Heart left ventricle (tissue), 16 donors: ENCODE results near the gene KCTD2. TPM values are rescaled to one million over a fixed set of nuclear protein-coding genes. Genes with fewer than 3 reads are reported as not detected.

ENCODE experiments used
- ATAC-seq, 4 donors: fragments of 200-7000 bp; cut with Tn5 transposase; one replicate each; pipeline ENCODE4 v1.9.1; 2020 to 2022; ENCODE audit warnings: moderate library complexity in 4 of 4, mild to moderate bottlenecking in 3 of 4, moderate number of reproducible peaks in 1 of 4
- DNase-seq, 5 donors: peaks; one replicate each; pipeline ENCODE4 v3.0.0-alpha.2; 2020
- H3K27ac ChIP-seq, 12 donors: fragments of 200-600 bp; sonication (generic) in 4 of 12; one replicate each; pipeline versions ENCODE4 v1.5.0 to v1.8.0; 2016 to 2022; ENCODE audit warnings: mild to moderate bottlenecking in 2 of 12
- H3K27me3 ChIP-seq, 9 donors: fragments of 200-600 bp; sonication (generic) in 2 of 9; one replicate each; pipeline versions ENCODE4 v1.5.1 to v1.8.0; 2016 to 2022; ENCODE audit warnings: mild to moderate bottlenecking in 3 of 9
- H3K36me3 ChIP-seq, 9 donors: fragments of 200-600 bp; sonication (generic) in 2 of 9; one replicate each; pipeline versions ENCODE4 v1.5.0 to v1.8.0; 2018 to 2022; ENCODE audit warnings: mild to moderate bottlenecking in 2 of 9
- H3K4me1 ChIP-seq, 12 donors: fragments of 200-600 bp; sonication (generic) in 4 of 12; one replicate each; pipeline versions ENCODE4 v1.5.0 to v1.8.0; 2016 to 2022; ENCODE audit warnings: mild to moderate bottlenecking in 3 of 12
- H3K4me3 ChIP-seq, 12 donors: fragments of 200-600 bp; sonication (generic) in 4 of 12; one replicate each; pipeline versions ENCODE4 v1.5.0 to v1.8.0; 2017 to 2022; ENCODE audit warnings: mild to moderate bottlenecking in 9 of 12, moderate library complexity in 4 of 12
- H3K9me3 ChIP-seq, 12 donors: fragments of 200-600 bp; sonication (generic) in 4 of 12; one replicate each; pipeline versions ENCODE4 v1.5.0 to v1.8.0; 2016 to 2022; ENCODE audit warnings: mild to moderate bottlenecking in 1 of 12
- POLR2A ChIP-seq, 2 donors: fragments of 450-650 bp; IDR thresholded peaks; one replicate each; pipeline ENCODE4 v1.6.1; 2017; ENCODE audit warnings: antibody characterized with exemption in 2 of 2, mild to moderate bottlenecking in 2 of 2, moderate library complexity in 2 of 2
- WGBS, 4 donors: extraction: QIAGEN DNeasy Blood & Tissue Kit in 2 of 4; methylation state at CpG; one replicate each; pipeline versions ENCODE4 v1.1.5 to v1.1.7; 2013 to 2018; 5-methylcytosine and 5-hydroxymethylcytosine counted together
- intact Hi-C, 10 donors: fragments of 100-400 bp; cut with DNase I; formaldehyde crosslinking; loops; one replicate each; pipeline versions ENCODE4 v1.11.1 to v1.14.2; 2022
- polyA plus RNA-seq, 2 donors: library from polyadenylated mRNA; stranded (reverse); fragments of 200-250 nt; gene quantifications; one replicate each; pipeline ENCODE4 v1.2.3, GENCODE V29; 2013
- total RNA-seq, 9 donors: library from RNA; depleted of rRNA in 2 of 9; stranded (reverse); fragments of >200 nt in 2 of 9; fragmentation: NEBNext Ultra II Directional in 3 of 9; extraction: Animal tissue kit (Norgen Biotek cat#: 25700) in 3 of 9; gene quantifications; one replicate each; pipeline versions ENCODE4 v1.1.0 to v1.2.4, GENCODE V29; 2016 to 2023
- TF ChIP-seq, protein P1 (sequence below), 12 donors: fragments of 200-600 bp; sonication (generic) in 4 of 12; IDR thresholded peaks; one replicate each; pipeline versions ENCODE4 v1.5.0 to v1.8.0; 2018 to 2022; ENCODE audit warnings: antibody characterized with exemption in 12 of 12, mild to moderate bottlenecking in 5 of 12
- donor health status: ischemic (EF 13 %, LVEDD 7.1; RV severe dilation, severe dysfunction).
- donor health status: healthy with polysubstance abuse.
- donor health status: DM: no; HTN: yes; CAD: no.
- donor health status: DM: no; HTN: no; CAD: no.
- donor health status: ischemic (EF 25% LVEDD 6.9; RV normal size, moderate dysfunction).
- donor health status: ischemic (EF 25% LVEDD 5.7; RV mildly dilated, moderate dysfunction).
- donor health status: healthy.
- donor health status: DM: yes; HTN: yes; CAD: no.
- donor health status: ischemic (EF 35%, LVEDD 5.7; RV mildly dilated, moderate dysfunction).
- donor health status: nonischemic (EF 11% LVEDD 7.7; RV severe dilation, severe dysfunction).
- donor health status: DM: yes; HTN: yes; CAD: no.
- donor health status: PGD.
- donor health status: ischemic (EF 29% LVEDD 5.4; RV normal size, mild dysfunction).
- donor health status: nonischemic (EF 23%, LVEDD 6.1; RV moderate dilation, normal function).

Gene KCTD2
- total and polyA plus RNA-seq, 11 donors: 15.7 to 38.7 (median 31.5) TPM

DNA sequence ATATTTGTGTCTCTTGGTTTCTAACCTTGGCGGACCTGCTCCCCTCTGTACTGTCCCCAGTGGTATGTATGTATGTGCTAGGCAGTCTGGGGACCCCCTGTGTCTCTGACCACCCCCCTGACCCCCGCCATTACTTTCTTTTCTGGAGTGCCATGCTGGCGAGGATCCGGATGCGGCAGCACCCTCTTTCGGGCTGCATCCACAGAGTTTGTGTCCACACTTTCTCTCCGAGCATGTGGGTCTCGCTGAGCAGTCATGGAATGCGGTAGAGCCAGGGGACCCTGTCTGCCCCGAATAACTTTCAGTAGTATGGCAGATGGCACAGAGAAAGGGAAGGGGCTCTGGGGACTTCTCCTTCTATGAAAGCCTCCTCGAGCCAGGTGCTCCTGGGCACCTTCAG is 17.0 kb downstream of the KCTD2 start:
- Histone ChIP-seq H3K27ac (no peak overlapping the region), H3K27me3 (no peaks in the 10 kb centered on the region), H3K4me1 (peaks cover 0 to 21% (median 12%) of the 10 kb centered on the region in 12 donors), H3K4me3 (no peak overlapping the region), H3K9me3 (no peaks in the 10 kb centered on the region), H3K36me3 (peaks cover 0 to 59% (median 54%) of the 10 kb centered on the region in 9 donors)
- 91 to 96% (median 94%) methylated on average over 11 of the region's 11 CpGs for WGBS, 4 donors
- TF ChIP-seq, protein P1, sequence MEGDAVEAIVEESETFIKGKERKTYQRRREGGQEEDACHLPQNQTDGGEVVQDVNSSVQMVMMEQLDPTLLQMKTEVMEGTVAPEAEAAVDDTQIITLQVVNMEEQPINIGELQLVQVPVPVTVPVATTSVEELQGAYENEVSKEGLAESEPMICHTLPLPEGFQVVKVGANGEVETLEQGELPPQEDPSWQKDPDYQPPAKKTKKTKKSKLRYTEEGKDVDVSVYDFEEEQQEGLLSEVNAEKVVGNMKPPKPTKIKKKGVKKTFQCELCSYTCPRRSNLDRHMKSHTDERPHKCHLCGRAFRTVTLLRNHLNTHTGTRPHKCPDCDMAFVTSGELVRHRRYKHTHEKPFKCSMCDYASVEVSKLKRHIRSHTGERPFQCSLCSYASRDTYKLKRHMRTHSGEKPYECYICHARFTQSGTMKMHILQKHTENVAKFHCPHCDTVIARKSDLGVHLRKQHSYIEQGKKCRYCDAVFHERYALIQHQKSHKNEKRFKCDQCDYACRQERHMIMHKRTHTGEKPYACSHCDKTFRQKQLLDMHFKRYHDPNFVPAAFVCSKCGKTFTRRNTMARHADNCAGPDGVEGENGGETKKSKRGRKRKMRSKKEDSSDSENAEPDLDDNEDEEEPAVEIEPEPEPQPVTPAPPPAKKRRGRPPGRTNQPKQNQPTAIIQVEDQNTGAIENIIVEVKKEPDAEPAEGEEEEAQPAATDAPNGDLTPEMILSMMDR (IDR thresholded peaks at IDR 0.05): no peak
- TF ChIP-seq POLR2A (IDR thresholded peaks at IDR 0.05): no peak
- DNase-seq (no peak), ATAC-seq (no peak)
- intact Hi-C loops: loop anchor here in 6 of 10 donors (5.0 to 10.0 kb wide), 4 partner anchors 38 to 141 kb away; partner anchors contain the start of genes NUP85 (in 3 of the 6) and ARMC7 (in 1 of the 6)

DNA sequence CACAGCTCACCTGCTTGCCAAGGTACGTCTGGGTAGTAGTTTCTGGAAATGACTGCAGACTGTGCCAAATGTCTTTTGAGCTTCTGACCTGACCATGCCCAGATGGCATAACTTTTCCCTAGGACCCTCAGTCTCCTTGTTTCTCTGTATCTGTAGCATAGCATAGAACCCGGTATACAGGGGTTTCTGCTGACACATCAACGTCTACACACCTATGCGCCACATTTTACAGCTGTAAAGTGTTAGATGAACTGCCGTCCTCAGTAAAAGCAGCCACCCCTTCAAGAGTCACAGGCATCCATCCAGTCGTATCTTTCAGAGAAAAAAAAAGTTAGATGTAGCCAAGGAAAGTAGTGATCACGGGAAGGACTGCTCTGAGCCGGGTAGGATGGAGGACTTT is 17.4 kb downstream of the KCTD2 start:
- DNase-seq (no peak), ATAC-seq (no peak)
- TF ChIP-seq POLR2A (IDR thresholded peaks at IDR 0.05): no peak
- TF ChIP-seq, protein P1 (IDR thresholded peaks at IDR 0.05): no peak
- intact Hi-C loops: loop anchor here in 6 of 10 donors (5.0 to 10.0 kb wide), 4 partner anchors 38 to 140 kb away; partner anchors contain the start of genes NUP85 (in 3 of the 6) and ARMC7 (in 1 of the 6)
- Histone ChIP-seq H3K4me1 (peaks cover 0 to 16% (median 10%) of the 10 kb centered on the region in 12 donors), H3K36me3 (peaks cover 0 to 55% (median 51%) of the 10 kb centered on the region in 9 donors), H3K9me3 (no peaks in the 10 kb centered on the region), H3K4me3 (no peak overlapping the region), H3K27ac (no peak overlapping the region), H3K27me3 (no peaks in the 10 kb centered on the region)
- WGBS, 4 donors: 86 to 89% (median 86%) methylated on average over 8 of the region's 8 CpGs

DNA sequence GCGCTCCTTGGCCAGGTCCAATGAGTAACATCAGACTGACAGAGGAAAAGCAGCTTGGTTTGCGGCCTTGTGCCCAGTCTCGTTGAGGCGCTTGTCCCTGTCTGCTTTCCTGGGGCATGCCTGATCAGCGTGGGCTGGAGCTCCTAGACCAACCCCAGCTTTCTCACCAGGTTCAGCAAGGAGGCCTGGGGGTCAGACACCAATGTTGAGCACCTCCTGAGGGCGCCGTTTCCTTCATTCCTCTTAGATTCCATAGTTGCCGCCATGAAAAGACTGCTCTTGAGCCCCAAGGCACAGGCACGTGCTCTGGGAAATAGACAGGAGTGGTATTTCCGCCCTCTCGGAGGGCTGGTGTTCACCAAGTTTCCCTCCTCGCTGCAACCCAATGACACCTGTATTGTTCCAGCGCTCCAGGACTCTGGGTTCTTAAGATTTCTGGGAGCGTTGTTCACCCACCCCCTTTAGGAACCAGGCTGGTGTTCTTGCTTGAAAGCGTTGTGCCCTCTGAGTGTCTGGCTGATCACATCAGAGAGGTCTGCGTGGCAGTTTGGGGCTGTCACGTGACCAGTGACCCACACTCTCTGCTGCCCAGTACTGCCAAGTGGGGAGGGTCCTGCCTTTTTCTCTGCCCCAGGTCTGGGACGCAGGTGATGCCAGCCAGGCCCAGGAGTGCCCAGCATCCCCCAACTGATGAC is 18.0 kb downstream of the KCTD2 start:
- ATAC-seq: no peak
- intact Hi-C loops: loop anchor here in 6 of 10 donors (5.0 to 10.0 kb wide), 4 partner anchors 37 to 140 kb away; partner anchors contain the start of genes NUP85 (in 3 of the 6) and ARMC7 (in 1 of the 6)
- Histone ChIP-seq H3K27me3 (no peaks in the 10 kb centered on the region), H3K4me1 (peaks cover 0 to 12% (median 5%) of the 10 kb centered on the region in 12 donors), H3K4me3 (no peak overlapping the region), H3K36me3 (peaks cover 0 to 54% (median 49%) of the 10 kb centered on the region in 9 donors), H3K27ac (no peak overlapping the region), H3K9me3 (no peaks in the 10 kb centered on the region)
- TF ChIP-seq, protein P1 (IDR thresholded peaks at IDR 0.05): no peak
- DNase-seq: no peak
- WGBS, 4 donors: 92 to 95% (median 93%) methylated on average over 18 of the region's 18 CpGs

DNA sequence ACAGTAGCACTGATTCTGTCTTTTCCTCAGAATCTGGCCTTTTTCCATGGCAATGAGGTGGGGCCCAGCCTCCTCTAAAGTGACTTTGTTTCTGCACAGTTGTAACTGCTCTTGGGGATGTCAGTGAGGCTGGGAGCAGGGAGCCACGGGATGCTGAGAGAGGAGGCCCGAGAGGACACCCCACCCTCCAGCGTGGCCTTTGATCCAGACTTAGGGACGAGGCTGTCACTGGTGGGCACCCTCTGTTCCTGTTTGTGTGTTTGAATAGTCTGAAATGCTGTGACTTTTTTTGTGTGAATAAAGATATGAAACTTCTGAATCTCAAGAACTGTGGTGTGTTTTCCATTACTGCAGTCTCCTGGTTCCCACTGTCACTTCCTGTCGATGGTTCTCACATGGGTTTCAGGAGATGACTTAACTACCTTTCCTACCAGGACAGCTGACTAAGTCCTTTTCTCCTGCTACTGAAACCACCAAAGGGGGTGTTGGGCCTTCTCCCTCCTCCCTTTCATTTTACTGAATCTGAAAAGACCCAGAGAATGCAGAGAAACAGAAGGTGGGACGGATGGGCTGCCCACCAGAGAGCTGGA is 18.6 kb downstream of the KCTD2 start:
- Histone ChIP-seq H3K27ac (no peak overlapping the region), H3K27me3 (no peaks in the 10 kb centered on the region), H3K4me1 (peaks cover 0 to 6% (median 0%) of the 10 kb centered on the region in 12 donors), H3K4me3 (no peak overlapping the region), H3K9me3 (no peaks in the 10 kb centered on the region), H3K36me3 (peaks cover 0 to 47% (median 46%) of the 10 kb centered on the region in 9 donors)
- no peak for TF ChIP-seq POLR2A (IDR thresholded peaks at IDR 0.05)
- TF ChIP-seq, protein P1 (IDR thresholded peaks at IDR 0.05): no peak
- no peak for DNase-seq
- intact Hi-C loops: loop anchor here in 3 of 10 donors (10.0 kb wide), 1 partner anchor 139 kb away; the partner anchor contains the start of gene NUP85 (in 3 of the 3)
- WGBS, 4 donors: 76 to 80% (median 78%) methylated on average over 6 of the region's 6 CpGs
- peak in 1 of 4 donors; percentile 25 for ATAC-seq
